Measurements from ENCODE around the gene CEP89. TPM values are rescaled to one million over a fixed set of nuclear protein-coding genes. Genes with fewer than 3 reads are reported as not detected.

Gene CEP89
- total and polyA plus RNA-seq, 4 donors, result 8.7 to 18.7 (median 14.0) TPM

DNA sequence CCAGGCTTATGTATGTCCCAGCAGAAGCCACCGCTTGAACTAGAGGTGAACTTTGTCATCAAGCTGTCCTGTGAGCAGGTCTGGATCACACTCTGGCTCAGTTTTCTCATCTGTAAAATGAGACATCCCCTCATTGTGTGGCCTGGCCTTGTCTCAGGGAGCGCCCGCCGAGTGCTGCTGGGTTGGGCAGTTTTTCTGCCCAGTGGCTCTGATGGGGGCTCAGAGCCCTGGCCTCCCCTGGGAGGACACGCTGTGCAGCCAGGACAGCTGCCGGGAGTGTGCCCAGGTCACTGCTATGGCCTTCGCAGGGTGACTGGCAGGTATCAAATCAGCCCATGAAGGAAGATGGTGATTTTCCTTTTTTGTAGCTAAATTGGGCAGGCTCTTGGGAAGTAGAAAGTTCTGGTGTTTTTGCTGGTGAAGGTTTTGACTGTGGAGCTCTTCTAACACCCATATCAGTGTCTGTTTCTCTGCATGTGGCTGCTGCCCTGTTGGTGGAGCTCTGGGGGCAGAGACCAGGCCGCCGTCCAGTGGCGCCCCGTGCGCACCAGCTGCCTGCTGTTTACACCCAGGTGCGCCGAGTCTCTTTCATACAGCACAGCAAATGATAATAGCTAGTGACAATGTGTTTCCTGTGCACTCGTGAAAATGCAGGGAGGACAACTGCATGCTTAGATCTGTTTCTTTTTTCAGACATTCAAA, 143.0 kb downstream of the CEP89 start:
- H3K27ac ChIP-seq (ENCODE audit: low read depth in 1 of 2, low read length in 1 of 2), result no peak overlapping the region
- no peaks in the 10 kb centered on the region for H3K36me3 ChIP-seq (ENCODE audit: control insufficient read depth in 4 of 4, insufficient read depth in 4 of 4, low read length in 4 of 4)
- ATAC-seq (ENCODE audit: insufficient read depth, low FRiP score) (no peak), DNase-seq (no peak)
- 89 to 90% methylated on average over 15 of the region's 15 CpGs for WGBS, 2 donors
- H3K4me1 ChIP-seq (ENCODE audit: control insufficient read depth in 5 of 5, insufficient read depth in 5 of 5, low read length in 5 of 5), result no peaks in the 10 kb centered on the region
- H3K9me3 ChIP-seq (ENCODE audit: control insufficient read depth in 4 of 4, insufficient read depth in 3 of 4, low read length in 3 of 4), result no peaks in the 10 kb centered on the region
- H3K27me3 ChIP-seq (ENCODE audit: control insufficient read depth in 3 of 3, insufficient read depth in 3 of 3, low read length in 2 of 3), result peaks cover 0 to 2% (median 0%) of the 10 kb centered on the region in 3 donors
- H3K4me3 ChIP-seq, result no peak overlapping the region
- TF ChIP-seq, protein P1, sequence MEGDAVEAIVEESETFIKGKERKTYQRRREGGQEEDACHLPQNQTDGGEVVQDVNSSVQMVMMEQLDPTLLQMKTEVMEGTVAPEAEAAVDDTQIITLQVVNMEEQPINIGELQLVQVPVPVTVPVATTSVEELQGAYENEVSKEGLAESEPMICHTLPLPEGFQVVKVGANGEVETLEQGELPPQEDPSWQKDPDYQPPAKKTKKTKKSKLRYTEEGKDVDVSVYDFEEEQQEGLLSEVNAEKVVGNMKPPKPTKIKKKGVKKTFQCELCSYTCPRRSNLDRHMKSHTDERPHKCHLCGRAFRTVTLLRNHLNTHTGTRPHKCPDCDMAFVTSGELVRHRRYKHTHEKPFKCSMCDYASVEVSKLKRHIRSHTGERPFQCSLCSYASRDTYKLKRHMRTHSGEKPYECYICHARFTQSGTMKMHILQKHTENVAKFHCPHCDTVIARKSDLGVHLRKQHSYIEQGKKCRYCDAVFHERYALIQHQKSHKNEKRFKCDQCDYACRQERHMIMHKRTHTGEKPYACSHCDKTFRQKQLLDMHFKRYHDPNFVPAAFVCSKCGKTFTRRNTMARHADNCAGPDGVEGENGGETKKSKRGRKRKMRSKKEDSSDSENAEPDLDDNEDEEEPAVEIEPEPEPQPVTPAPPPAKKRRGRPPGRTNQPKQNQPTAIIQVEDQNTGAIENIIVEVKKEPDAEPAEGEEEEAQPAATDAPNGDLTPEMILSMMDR (IDR thresholded peaks at IDR 0.05; ENCODE audit: control extremely low read depth, extremely low read depth), result no peak
- H3K9ac ChIP-seq (ENCODE audit: insufficient read depth in 1 of 2, low read length in 2 of 2), result no peak overlapping the region

DNA sequence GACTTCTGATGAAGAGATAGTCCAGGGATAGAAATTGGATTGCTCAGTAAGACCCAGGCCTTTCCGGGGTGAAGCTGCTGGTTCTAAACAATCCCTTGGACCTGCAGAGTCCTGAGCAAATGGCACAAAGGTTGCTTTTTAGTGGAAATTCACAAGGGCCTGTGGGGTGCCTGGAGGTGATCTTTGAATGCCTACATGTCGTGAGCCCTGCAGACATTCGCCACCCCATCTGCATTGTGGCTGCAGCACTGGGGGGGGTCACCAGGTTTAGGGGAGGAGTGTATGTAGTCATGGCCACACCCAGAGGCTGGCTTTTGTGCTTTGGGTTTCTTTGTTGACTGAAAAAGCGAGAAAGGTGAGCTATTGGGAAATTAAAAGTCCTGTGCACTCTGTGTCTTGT, 143.6 kb downstream of the CEP89 start:
- H3K9me3 ChIP-seq (ENCODE audit: control insufficient read depth in 4 of 4, insufficient read depth in 3 of 4, low read length in 3 of 4), result no peaks in the 10 kb centered on the region
- H3K27ac ChIP-seq (ENCODE audit: low read depth in 1 of 2, low read length in 1 of 2), result no peak overlapping the region
- DNase-seq (no peak), ATAC-seq (ENCODE audit: insufficient read depth, low FRiP score) (no peak)
- no peaks in the 10 kb centered on the region for H3K36me3 ChIP-seq (ENCODE audit: control insufficient read depth in 4 of 4, insufficient read depth in 4 of 4, low read length in 4 of 4)
- no peak overlapping the region for H3K4me3 ChIP-seq
- 88 to 92% methylated on average over 4 of the region's 4 CpGs for WGBS, 2 donors
- no peak overlapping the region for H3K9ac ChIP-seq (ENCODE audit: insufficient read depth in 1 of 2, low read length in 2 of 2)
- TF ChIP-seq, protein P1 (IDR thresholded peaks at IDR 0.05; ENCODE audit: control extremely low read depth, extremely low read depth), result no peak
- no peaks in the 10 kb centered on the region for H3K4me1 ChIP-seq (ENCODE audit: control insufficient read depth in 5 of 5, insufficient read depth in 5 of 5, low read length in 5 of 5)
- peaks cover 0 to 4% (median 0%) of the 10 kb centered on the region in 3 donors for H3K27me3 ChIP-seq (ENCODE audit: control insufficient read depth in 3 of 3, insufficient read depth in 3 of 3, low read length in 2 of 3)

Small RNA genes within 50 kb of the gene (small RNA-seq; reads per million reads assigned to genes)
- gene RN7SKP22 (ENCODE audit: low replicate concordance), result not detected

Other genes starting within 250 kb of the CEP89 start
- under 1 TPM; 0.21 to 0.37 TPM for gene SLC7A9, start 102.2 kb downstream of the CEP89 start, total RNA-seq
- gene SLC7A9, start 102.2 kb downstream of the CEP89 start, polyA plus RNA-seq, result under 1 TPM; 0.06 to 0.35 TPM
- 1 to 10 TPM; 1.2 to 2.3 TPM for gene FAAP24, start 284 bp upstream of the CEP89 start, total RNA-seq
- 1 to 10 TPM in 1 of 2 donors, under 1 TPM in 1; 0.59 to 1.8 TPM for gene FAAP24, start 284 bp upstream of the CEP89 start, polyA plus RNA-seq
- 10 to 100 TPM; 15.7 to 17.5 TPM for gene RHPN2, start 92.9 kb upstream of the CEP89 start, total RNA-seq
- gene RHPN2, start 92.9 kb upstream of the CEP89 start, polyA plus RNA-seq, result 1 to 10 TPM; 4.0 to 7.3 TPM
- gene GPATCH1, start 109.2 kb upstream of the CEP89 start, total RNA-seq, result 10 to 100 TPM in 1 of 2 donors, 1 to 10 TPM in 1; 7.0 to 12.3 TPM
- 1 to 10 TPM; 3.8 to 5.0 TPM for gene GPATCH1, start 109.2 kb upstream of the CEP89 start, polyA plus RNA-seq
- gene WDR88, start 160.2 kb upstream of the CEP89 start, total RNA-seq, result not detected
- not detected for gene WDR88, start 160.2 kb upstream of the CEP89 start, polyA plus RNA-seq
- 10 to 100 TPM; 16.4 to 18.2 TPM for gene LRP3, start 222.4 kb upstream of the CEP89 start, total RNA-seq
- 10 to 100 TPM; 10.6 to 12.9 TPM for gene LRP3, start 222.4 kb upstream of the CEP89 start, polyA plus RNA-seq

Measured in lung (tissue), 13 donors.